HG02938 (cell line): ENCODE data around the gene DSP.

Experiments used
- ATAC-seq: cut with Tn5 transposase; IDR thresholded peaks from one replicate; pipeline ENCODE4 v1.9.1; 2021; ENCODE audit warnings: mild to moderate bottlenecking, moderate library complexity; ENCODE audit not compliant: unreplicated experiment

Gene DSP

GRCh38 chr6:7590918-7591302, 49.4 kb downstream of the DSP start:
- no peak for ATAC-seq

- ATAC-seq, result no peak
Measured at GRCh38 chr6:7591770-7592169, 50.3 kb downstream of the DSP start.

GRCh38 chr6:7593229-7593628, 51.8 kb downstream of the DSP start:
- no peak for ATAC-seq

GRCh38 chr6:7594579-7595125, 53.2 kb downstream of the DSP start:
- no peak for ATAC-seq

- no peak for ATAC-seq
Measured at GRCh38 chr6:7604003-7604402, 62.5 kb downstream of the DSP start.

GRCh38 chr6:7604506-7604905, 63.0 kb downstream of the DSP start:
- no peak for ATAC-seq

- ATAC-seq, result no peak
Measured at GRCh38 chr6:7615611-7616383, 74.3 kb downstream of the DSP start.

GRCh38 chr6:7617801-7618764, 76.6 kb downstream of the DSP start:
- peak; percentile 54 for ATAC-seq

- ATAC-seq, result no peak
Measured at GRCh38 chr6:7621761-7622160, 80.3 kb downstream of the DSP start.

GRCh38 chr6:7624796-7625710, 83.6 kb downstream of the DSP start:
- no peak for ATAC-seq

GRCh38 chr6:7628479-7628878, 87.0 kb downstream of the DSP start:
- no peak for ATAC-seq

- ATAC-seq, result no peak
Measured at GRCh38 chr6:7628909-7629308, 87.4 kb downstream of the DSP start.

- no peak for ATAC-seq
Measured at GRCh38 chr6:7629321-7629720, 87.8 kb downstream of the DSP start.

GRCh38 chr6:7630792-7631191, 89.3 kb downstream of the DSP start:
- no peak for ATAC-seq

GRCh38 chr6:7631466-7631865, 90.0 kb downstream of the DSP start:
- ATAC-seq, result no peak

GRCh38 chr6:7632501-7633290, 91.2 kb downstream of the DSP start:
- no peak for ATAC-seq

GRCh38 chr6:7633361-7633760, 91.9 kb downstream of the DSP start:
- no peak for ATAC-seq

GRCh38 chr6:7636151-7636550, 94.7 kb downstream of the DSP start:
- no peak for ATAC-seq
